GM18498 (cell line): ENCODE results near the gene SNX18.

Experiments
- ATAC-seq: cut with Tn5 transposase; IDR thresholded peaks from one replicate; pipeline ENCODE4 v1.9.1; 2021; ENCODE audit warnings: mild to moderate bottlenecking, moderate library complexity; ENCODE audit not compliant: unreplicated experiment

SNX18 gene

GRCh38 chr5:54577937-54578653 is 60.5 kb downstream of the SNX18 start:
- no peak for ATAC-seq

GRCh38 chr5:54579591-54580295 is 62.2 kb downstream of the SNX18 start:
- ATAC-seq = no peak

- no peak for ATAC-seq
Measured at GRCh38 chr5:54580997-54581811, 63.6 kb downstream of the SNX18 start.

GRCh38 chr5:54581831-54582548 is 64.4 kb downstream of the SNX18 start:
- no peak for ATAC-seq

GRCh38 chr5:54586336-54586735 is 68.8 kb downstream of the SNX18 start:
- ATAC-seq = no peak

- ATAC-seq = no peak
Measured at GRCh38 chr5:54589786-54590185, 72.2 kb downstream of the SNX18 start.

- no peak for ATAC-seq
Measured at GRCh38 chr5:54590824-54591223, 73.3 kb downstream of the SNX18 start.

GRCh38 chr5:54593779-54594178 is 76.2 kb downstream of the SNX18 start:
- no peak for ATAC-seq

- ATAC-seq = no peak
Measured at GRCh38 chr5:54594181-54594580, 76.6 kb downstream of the SNX18 start.

- no peak for ATAC-seq
Measured at GRCh38 chr5:54595721-54596120, 78.2 kb downstream of the SNX18 start.
